OCI-LY7 (cell line): ENCODE measurements around the gene PKDCC.

Experiments used
- CTCF ChIP-seq: fragments of 200-600 bp; sonication (generic); conservative IDR thresholded peaks from 2 replicates; pipeline ENCODE4 v1.5.1; 2014; ENCODE audit warnings: mild to moderate bottlenecking, antibody characterized with exemption, low read length, moderate library complexity, mixed read lengths
- EZH2phosphoT487 ChIP-seq: fragments of 200-600 bp; sonication (generic); IDR thresholded peaks from 2 replicates; pipeline ENCODE4 v1.6.1; 2018; ENCODE audit warnings: low read depth, borderline replicate concordance, mild to moderate bottlenecking, mixed run types, antibody characterized with exemption, low read length, moderate library complexity, mixed read lengths

GRCh38 chr2:42063431-42064171, 15.8 kb downstream of the PKDCC start:
- TF ChIP-seq EZH2phosphoT487 (no peak), CTCF (no peak)
